SH-SY5Y (cell line): ENCODE data around the gene ARHGEF4.

Source experiments
- GATA2 ChIP-seq: IDR thresholded peaks from 2 replicates; pipeline ENCODE4 v1.6.1; 2011; ENCODE audit warnings: mild to moderate bottlenecking, low read depth, low read length
- GATA3 ChIP-seq: IDR thresholded peaks from 2 replicates; pipeline ENCODE4 v1.6.1; 2011; ENCODE audit warnings: low read depth, mild to moderate bottlenecking, low read length, moderate library complexity

- TF ChIP-seq GATA3 (no peak), GATA2 (no peak)
Measured at GRCh38 chr2:130832296-130832940, 4.3 kb upstream of the ARHGEF4 start.
